K562 (cell line): ENCODE data around the gene MRPL38.

Source experiments
- ELF4 ChIP-seq: fragments of 450-650 bp; formaldehyde crosslinking; IDR thresholded peaks from 2 replicates; pipeline ENCODE4 v1.4.0; 2022; ENCODE audit warnings: missing genetic modification characterization
- NCOA1 ChIP-seq: fragments of 450-650 bp; IDR thresholded peaks from 2 replicates; pipeline ENCODE4 v1.6.1; 2016; ENCODE audit warnings: low read depth
- SP2 ChIP-seq: IDR thresholded peaks from 2 replicates; pipeline ENCODE4 v1.6.1; 2011; ENCODE audit warnings: mild to moderate bottlenecking, low read depth, low read length, moderate library complexity; ENCODE audit not compliant: poor library complexity, severe bottlenecking; ENCODE audit errors: extremely low read depth

GRCh38 chr17:75893305-75894048 lies 11.2 kb downstream of the MRPL38 start:
- TF ChIP-seq ELF4 (CRISPR knock-in tag): no peak
- TF ChIP-seq NCOA1: no peak
- TF ChIP-seq SP2: no peak
